ENCODE measurements around the gene ARHGAP25.

ARHGAP25 gene

GRCh38 chr2:68741805-68742306 lies 7.2 kb downstream of the ARHGAP25 start:
- H3K4me3 ChIP-seq (ENCODE audit: low read depth, low read length), result peak overlapping the region; percentile 25
- no peak for DNase-seq (ENCODE audit: low read depth)
- TF ChIP-seq CTCF (IDR thresholded peaks at IDR 0.05; ENCODE audit: insufficient read depth, low read depth, low read length, missing control alignments), result no peak

GRCh38 chr2:68742626-68743415 lies 8.2 kb downstream of the ARHGAP25 start:
- TF ChIP-seq CTCF (IDR thresholded peaks at IDR 0.05; ENCODE audit: insufficient read depth, low read depth, low read length, missing control alignments), result no peak
- peak; percentile 44 for DNase-seq (ENCODE audit: low read depth)
- no peak overlapping the region; the same call in 1 of the 2 replicates for H3K4me3 ChIP-seq (ENCODE audit: low read depth, low read length)

- H3K4me3 ChIP-seq (ENCODE audit: low read depth, low read length), result no peak overlapping the region
- TF ChIP-seq CTCF (IDR thresholded peaks at IDR 0.05; ENCODE audit: insufficient read depth, low read depth, low read length, missing control alignments), result no peak
- no peak for DNase-seq (ENCODE audit: low read depth)
Measured at GRCh38 chr2:68743531-68743930, 8.9 kb downstream of the ARHGAP25 start.

- no peak for DNase-seq (ENCODE audit: low read depth)
Measured at GRCh38 chr2:68744366-68744912, 9.8 kb downstream of the ARHGAP25 start.

GRCh38 chr2:68745006-68745405 lies 10.4 kb downstream of the ARHGAP25 start:
- H3K4me3 ChIP-seq (ENCODE audit: low read depth, low read length), result no peak overlapping the region
- peak; percentile 26 for DNase-seq (ENCODE audit: low read depth)
- TF ChIP-seq CTCF (IDR thresholded peaks at IDR 0.05; ENCODE audit: insufficient read depth, low read depth, low read length, missing control alignments), result no peak

More at GRCh38 chr2:68744366-68744912, 9.8 kb downstream of the ARHGAP25 start:
- H3K4me3 ChIP-seq (ENCODE audit: low read depth, low read length), result no peak overlapping the region
- TF ChIP-seq CTCF (IDR thresholded peaks at IDR 0.05; ENCODE audit: insufficient read depth, low read depth, low read length, missing control alignments), result no peak

- no peak for TF ChIP-seq CTCF (IDR thresholded peaks at IDR 0.05; ENCODE audit: insufficient read depth, low read depth, low read length, missing control alignments)
- DNase-seq (ENCODE audit: low read depth), result no peak
- no peak overlapping the region for H3K4me3 ChIP-seq (ENCODE audit: low read depth, low read length)
Measured at GRCh38 chr2:68746408-68746807, 11.8 kb downstream of the ARHGAP25 start.

Measured in GM12865 (cell line).